Keratinocyte (primary cell): Measurements from ENCODE around the gene THOC6.
A peak's percentile ranks its signal among the peaks of the same experiment; 100 is the strongest.

Source experiments
- CTCF ChIP-seq, 3 experiments: IDR thresholded peaks in 1 of 3; conservative IDR thresholded peaks in 1 of 3; optimal IDR thresholded peaks in 1 of 3; 2 replicates in 2 of 3; 3 replicates in 1 of 3; pipeline versions ENCODE3 to v1.5.1; 2011; ENCODE audit warnings: low read length in 3 of 3, mild to moderate bottlenecking in 3 of 3, moderate library complexity in 2 of 3, control low read depth in 1 of 3, inconsistent platforms in 1 of 3; ENCODE audit not compliant: insufficient read depth in 2 of 3; ENCODE audit errors: extremely low read depth in 1 of 3
- EZH2 ChIP-seq: IDR thresholded peaks from one replicate; pipeline ENCODE4 v1.6.1; 2012; ENCODE audit warnings: inconsistent platforms, mild to moderate bottlenecking, low read length, moderate library complexity

- TF ChIP-seq CTCF (optimal IDR thresholded peaks at IDR 0.05 in 1 of 3, IDR thresholded peaks at IDR 0.05 in 1 of 3, conservative IDR thresholded peaks at IDR 0.05 in 1 of 3; ENCODE audit: extremely low read depth in 1 of 3, insufficient read depth in 2 of 3, low read length in 3 of 3) (peak; percentile 27 to 82 (median 51)), EZH2 (no peak)
Observed at GRCh38 chr16:3003582-3004270, 20.1 kb upstream of the THOC6 start.
